GM12801 (cell line): ENCODE measurements around the gene SRF.

Experiments used
- CTCF ChIP-seq: IDR thresholded peaks from one replicate; pipeline ENCODE4 v1.5.1; 2011; ENCODE audit warnings: control low read depth; ENCODE audit not compliant: insufficient read length; ENCODE audit errors: extremely low read depth

SRF gene

GRCh38 chr6:43174263-43175112 lies 3.4 kb downstream of the SRF start:
- no peak for TF ChIP-seq CTCF

GRCh38 chr6:43175676-43176422 lies 4.8 kb downstream of the SRF start:
- TF ChIP-seq CTCF = no peak

GRCh38 chr6:43176423-43176786 lies 5.3 kb downstream of the SRF start:
- TF ChIP-seq CTCF = no peak

- no peak for TF ChIP-seq CTCF
Measured at GRCh38 chr6:43178150-43178549, 7.1 kb downstream of the SRF start.

- TF ChIP-seq CTCF = no peak
Measured at GRCh38 chr6:43178951-43179830, 8.1 kb downstream of the SRF start.

GRCh38 chr6:43180058-43180457 lies 9.0 kb downstream of the SRF start:
- TF ChIP-seq CTCF = no peak

- TF ChIP-seq CTCF = no peak
Measured at GRCh38 chr6:43180985-43181384, 9.9 kb downstream of the SRF start.
